Peyer's patch (tissue), 4 donors: ENCODE data around the gene SPDYE3. TPM values are rescaled to one million over a fixed set of nuclear protein-coding genes. Genes with fewer than 3 reads are reported as not detected.

Source experiments
- DNase-seq, 3 donors: peaks; one replicate each; pipeline ENCODE4 v3.0.0-alpha.2; 2017 to 2019
- H3K27ac ChIP-seq, 4 donors: fragments of 200-600 bp; sonication (generic); one replicate each; pipeline ENCODE4 v1.5.1; 2016 to 2019
- H3K27me3 ChIP-seq, 2 donors: fragments of 200-600 bp; sonication (generic); one replicate each; pipeline ENCODE4 v1.5.1; 2019
- H3K36me3 ChIP-seq, 3 donors: fragments of 200-600 bp; sonication (generic); one replicate each; pipeline ENCODE4 v1.5.1; 2016 to 2019
- H3K4me1 ChIP-seq, 4 donors: fragments of 200-600 bp; sonication (generic); one replicate each; pipeline ENCODE4 v1.5.1; 2016 to 2019
- H3K4me3 ChIP-seq, 4 donors: fragments of 200-600 bp; sonication (generic); 1 replicate in 3 of 4; 2 replicates in 1 of 4; pipeline ENCODE4 v1.5.1; 2016 to 2019; ENCODE audit warnings: mild to moderate bottlenecking in 1 of 4
- H3K9me3 ChIP-seq, 4 donors: fragments of 200-600 bp; sonication (generic); one replicate each; pipeline ENCODE4 v1.5.1; 2016 to 2019; ENCODE audit warnings: mild to moderate bottlenecking in 1 of 4
- CTCF ChIP-seq, 6 experiments: fragments of 450-650 bp in 4 of 6; fragments of 200-600 bp in 2 of 6; sonication (generic) in 1 of 6; IDR thresholded peaks; one replicate each; pipeline ENCODE4 v1.5.1; 2017 to 2019; ENCODE audit warnings: antibody characterized with exemption in 6 of 6, mild to moderate bottlenecking in 3 of 6, moderate library complexity in 1 of 6
- POLR2A ChIP-seq, 2 donors: fragments of 450-650 bp; IDR thresholded peaks; one replicate each; pipeline ENCODE4 v1.5.1; 2017; ENCODE audit warnings: antibody characterized with exemption in 2 of 2, mild to moderate bottlenecking in 2 of 2, moderate library complexity in 2 of 2
- small RNA-seq, 2 donors: library from RNA; depleted of rRNA; stranded (forward); fragments of <200 nt; gene quantifications; one replicate each; pipeline ENCODE3, GENCODE V24; 2016
- total RNA-seq, 4 donors: library from RNA; depleted of rRNA; stranded (reverse); fragments of >200 nt; gene quantifications; one replicate each; pipeline ENCODE4 v1.1.0, GENCODE V29; 2016

Gene SPDYE3
- total RNA-seq, 4 donors from 2014 or later = not detected

GRCh38 chr7:100370746-100371145, 63.2 kb downstream of the SPDYE3 start:
- Histone ChIP-seq H3K9me3 (no peaks in the 10 kb centered on the region), H3K27me3 (no peaks in the 10 kb centered on the region), H3K4me3 (no peak overlapping the region), H3K36me3 (no peaks in the 10 kb centered on the region), H3K27ac (peak overlapping the region in 2 of 4 donors; percentile 78 to 82), H3K4me1 (peaks cover 0 to 29% (median 7%) of the 10 kb centered on the region in 4 donors)
- TF ChIP-seq CTCF (IDR thresholded peaks at IDR 0.05) (no peak), POLR2A (IDR thresholded peaks at IDR 0.05) (no peak)
- no peak for DNase-seq

- Histone ChIP-seq H3K27me3 (no peaks in the 10 kb centered on the region), H3K4me3 (no peak overlapping the region), H3K9me3 (no peaks in the 10 kb centered on the region), H3K4me1 (peaks cover 0 to 22% (median 7%) of the 10 kb centered on the region in 4 donors), H3K27ac (peak overlapping the region in 1 of 4 donors; percentile 25), H3K36me3 (no peaks in the 10 kb centered on the region)
- TF ChIP-seq POLR2A (IDR thresholded peaks at IDR 0.05) (no peak), CTCF (IDR thresholded peaks at IDR 0.05) (no peak)
- no peak for DNase-seq
These were observed 64.2 kb downstream of the SPDYE3 start for GRCh38 chr7:100371561-100372171.

Small RNA genes within 50 kb of the gene (small RNA-seq; reads per million reads assigned to genes)
- 0 reads per million in 2 donors for gene RF00019

Other genes with a start within 250 kb of the SPDYE3 start
- gene ZNF3, start 226.0 kb upstream of the SPDYE3 start, total RNA-seq = 10 to 100 TPM; 52.8 to 93.8 (median 67.8) TPM
- gene COPS6, start 218.7 kb upstream of the SPDYE3 start, total RNA-seq = 10 to 100 TPM; 30.1 to 57.8 (median 48.0) TPM
- 100 to 1,000 TPM in 1 of 4 donors, 10 to 100 TPM in 3; 42.4 to 139 (median 60.8) TPM for gene MCM7, start 206.3 kb upstream of the SPDYE3 start, total RNA-seq
- gene AP4M1, start 206.1 kb upstream of the SPDYE3 start, total RNA-seq = 100 to 1,000 TPM in 1 of 4 donors, 10 to 100 TPM in 3; 28.7 to 119 (median 33.6) TPM
- gene TAF6, start 188.3 kb upstream of the SPDYE3 start, total RNA-seq = 10 to 100 TPM; 32.8 to 76.7 (median 49.7) TPM
- gene CNPY4, start 188.1 kb upstream of the SPDYE3 start, total RNA-seq = 10 to 100 TPM in 1 of 4 donors, 1 to 10 TPM in 3; 4.6 to 23.9 (median 6.3) TPM
- gene MBLAC1, start 180.7 kb upstream of the SPDYE3 start, total RNA-seq = 10 to 100 TPM in 1 of 4 donors, 1 to 10 TPM in 3; 3.2 to 10.5 (median 3.9) TPM
- gene LAMTOR4, start 158.8 kb upstream of the SPDYE3 start, total RNA-seq = 100 to 1,000 TPM; 194 to 312 (median 237) TPM
- 100 to 1,000 TPM in 1 of 4 donors, 10 to 100 TPM in 3; 57.6 to 123 (median 69.8) TPM for gene TRAPPC14, start 149.0 kb upstream of the SPDYE3 start, total RNA-seq
- 1 to 10 TPM in 2 of 4 donors, under 1 TPM in 1, not detected in 1; 0.53 to 4.1 (median 2.1) TPM for gene GAL3ST4, start 139.1 kb upstream of the SPDYE3 start, total RNA-seq
- 10 to 100 TPM in 1 of 4 donors, 1 to 10 TPM in 2, not detected in 1; 3.8 to 16.5 (median 6.7) TPM for gene GPC2, start 130.3 kb upstream of the SPDYE3 start, total RNA-seq
- gene STAG3, start 129.8 kb upstream of the SPDYE3 start, total RNA-seq = 10 to 100 TPM in 1 of 4 donors, 1 to 10 TPM in 2, not detected in 1; 2.1 to 62.7 (median 3.5) TPM
- 1 to 10 TPM; 3.7 to 8.3 (median 5.1) TPM for gene PVRIG, start 87.8 kb upstream of the SPDYE3 start, total RNA-seq
- 100 to 1,000 TPM in 3 of 4 donors, 10 to 100 TPM in 1; 73.6 to 179 (median 150) TPM for gene PILRB, start 50.4 kb downstream of the SPDYE3 start, total RNA-seq
- gene PILRA, start 65.8 kb downstream of the SPDYE3 start, total RNA-seq = 1 to 10 TPM; 5.8 to 9.5 (median 5.9) TPM
- gene ZCWPW1, start 121.0 kb downstream of the SPDYE3 start, total RNA-seq = 10 to 100 TPM in 1 of 4 donors, 1 to 10 TPM in 3; 1.8 to 19.8 (median 3.6) TPM
- gene MEPCE, start 122.1 kb downstream of the SPDYE3 start, total RNA-seq = 10 to 100 TPM; 17.3 to 46.3 (median 32.2) TPM
- 10 to 100 TPM; 44.8 to 67.7 (median 49.0) TPM for gene PPP1R35, start 128.8 kb downstream of the SPDYE3 start, total RNA-seq
- gene SPACDR, start 156.6 kb downstream of the SPDYE3 start, total RNA-seq = not detected
- gene TSC22D4, start 171.5 kb downstream of the SPDYE3 start, total RNA-seq = 10 to 100 TPM; 28.9 to 51.2 (median 40.6) TPM
- 1 to 10 TPM in 1 of 4 donors, under 1 TPM in 2, not detected in 1; 0.38 to 2.5 (median 0.40) TPM for gene NYAP1, start 176.2 kb downstream of the SPDYE3 start, total RNA-seq
- 10 to 100 TPM; 38.4 to 63.6 (median 49.9) TPM for gene AGFG2, start 231.5 kb downstream of the SPDYE3 start, total RNA-seq